Loucy (cell line): ENCODE results near the gene KRT4.

Experiments
- CTCF ChIP-seq: fragments of 200-600 bp; sonication (generic); conservative IDR thresholded peaks from 2 replicates; pipeline ENCODE4 v1.5.1; 2014; ENCODE audit warnings: mild to moderate bottlenecking, antibody characterized with exemption, low read length
- EZH2phosphoT487 ChIP-seq: fragments of 200-600 bp; IDR thresholded peaks from 2 replicates; pipeline ENCODE4 v1.6.1; 2018; ENCODE audit warnings: antibody characterized with exemption, mild to moderate bottlenecking, moderate library complexity, borderline replicate concordance

- TF ChIP-seq CTCF (no peak), EZH2phosphoT487 (no peak)
Measured at GRCh38 chr12:52847335-52848102, 33.6 kb upstream of the KRT4 start.
